CD4-positive, alpha-beta T cell (primary cell): Measurements from ENCODE around the gene ADA. TPM values are rescaled to one million over a fixed set of nuclear protein-coding genes. Genes with fewer than 3 reads are reported as not detected.
A peak's percentile ranks its signal among the peaks of the same experiment; 100 is the strongest.

Source experiments
- ATAC-seq: fragments of 200-7000 bp; cut with Tn5 transposase; one replicate; pipeline ENCODE4 v1.10.0; 2022; ENCODE audit warnings: mild to moderate bottlenecking; ENCODE audit not compliant: poor library complexity
- CTCF ChIA-PET: fragments of 350-600 bp; sonication (Branson Sonifier 250); formaldehyde crosslinking; loops from one replicate; lab custom pipeline; 2021; ENCODE audit warnings: antibody characterized with exemption, inconsistent platforms; lab: Charles Lee
- POLR2A ChIA-PET: fragments of 350-600 bp; sonication (Branson Sonifier 250); formaldehyde crosslinking; loops from one replicate; lab custom pipeline; 2021; ENCODE audit warnings: antibody characterized with exemption, inconsistent platforms; lab: Charles Lee
- DNase-seq, 14 experiments: peaks; one replicate each; pipeline ENCODE4 v3.0.0-alpha.2; 2013 to 2020; ENCODE audit warnings: mixed read lengths in 2 of 14
- H3K27ac ChIP-seq, 2 donors: one replicate each; pipeline versions ENCODE4 v1.5.1 to v1.7.0; 2013; ENCODE audit warnings: low read length in 2 of 2, low read depth in 1 of 2, mild to moderate bottlenecking in 1 of 2
- H3K27me3 ChIP-seq, 2 experiments: 1 replicate in 1 of 2; 2 replicates in 1 of 2; pipeline versions ENCODE4 v1.6.1 to v1.7.0; 2013; ENCODE audit warnings: low read length in 2 of 2, control low read depth in 1 of 2, mild to moderate bottlenecking in 1 of 2, moderate library complexity in 1 of 2; ENCODE audit not compliant: insufficient read depth in 2 of 2, control insufficient read depth in 1 of 2
- H3K36me3 ChIP-seq: one replicate; pipeline ENCODE4 v1.6.1; 2013; ENCODE audit warnings: low read length, control low read depth; ENCODE audit not compliant: insufficient read depth
- H3K4me1 ChIP-seq: one replicate; pipeline ENCODE4 v1.6.1; 2013; ENCODE audit warnings: low read length, control low read depth; ENCODE audit not compliant: insufficient read depth
- H3K4me3 ChIP-seq: one replicate; pipeline ENCODE4 v1.5.1; 2013; ENCODE audit warnings: mild to moderate bottlenecking, low read length, moderate library complexity
- H3K9me3 ChIP-seq, 2 experiments: 1 replicate in 1 of 2; 2 replicates in 1 of 2; pipeline versions ENCODE4 v1.6.1 to v1.7.0; 2013; ENCODE audit warnings: low read length in 2 of 2, mild to moderate bottlenecking in 2 of 2, control low read depth in 1 of 2, moderate library complexity in 1 of 2; ENCODE audit not compliant: control insufficient read depth in 1 of 2, insufficient read depth in 1 of 2
- H3K27ac Mint-ChIP-seq: one replicate; pipeline ENCODE4 v1.8.0; 2020; ENCODE audit warnings: mixed read lengths
- H3K27me3 Mint-ChIP-seq: one replicate; pipeline ENCODE4 v1.8.0; 2021; ENCODE audit warnings: mixed read lengths
- H3K36me3 Mint-ChIP-seq: one replicate; pipeline ENCODE4 v1.8.0; 2021; ENCODE audit warnings: low read depth, mixed read lengths
- H3K4me1 Mint-ChIP-seq: one replicate; pipeline ENCODE4 v1.8.0; 2021; ENCODE audit warnings: low read depth, mixed read lengths
- H3K4me3 Mint-ChIP-seq: one replicate; pipeline ENCODE4 v1.8.0; 2020; ENCODE audit warnings: mild to moderate bottlenecking, mixed read lengths
- H3K9me3 Mint-ChIP-seq: one replicate; pipeline ENCODE4 v1.8.0; 2020; ENCODE audit warnings: mixed read lengths
- intact Hi-C, 2 experiments: fragments of 100-400 bp; cut with DNase I in 1 of 2; cut with micrococcal nuclease in 1 of 2; formaldehyde crosslinking; loops; one replicate each; pipeline versions ENCODE4 v1.15.1 to v1.9.0; 2023 to 2025; cut with DNase I, micrococcal nuclease
- total RNA-seq, 174 experiments: library from RNA in 2 of 174; stranded (reverse) in 2 of 174; gene quantifications; one replicate each; pipeline ENCODE4 v1.2.3 and lab custom pipeline; 2021 to 2026
- TF ChIP-seq, protein P1 (sequence below): fragments of 200-600 bp; IDR thresholded peaks from one replicate; pipeline ENCODE4 v1.8.0; 2022; ENCODE audit warnings: antibody characterized with exemption, mild to moderate bottlenecking

ADA gene
- total RNA-seq, 2 experiments from 2014 or later, result 31.7 to 32.8 TPM

DNA sequence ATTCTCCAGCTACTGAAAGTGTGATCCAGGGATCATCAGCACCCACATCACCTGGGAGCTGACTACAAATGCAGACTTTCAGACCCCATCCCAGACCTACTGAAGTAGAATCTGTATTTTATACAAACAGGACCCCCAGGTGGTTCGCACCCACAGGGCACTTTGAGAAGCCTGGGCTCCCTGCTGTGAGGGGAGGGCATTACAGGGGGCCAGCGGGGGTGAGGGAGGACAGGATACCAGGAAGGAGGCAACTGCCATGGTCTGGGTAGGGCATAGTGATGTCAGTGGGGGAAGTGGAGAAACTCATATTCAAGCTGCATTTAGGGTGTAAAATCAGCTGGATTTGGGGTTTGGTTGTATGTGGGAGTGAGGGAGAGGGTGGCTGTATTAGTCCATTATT lies 2.0 kb upstream of the ADA start:
- Histone ChIP-seq H3K27ac (no peak overlapping the region), H3K27me3 (no peaks in the 10 kb centered on the region), H3K9me3 (peaks cover 0 to 4% of the 10 kb centered on the region in 2 experiments), H3K4me3 (no peak overlapping the region), H3K36me3 (no peaks in the 10 kb centered on the region), H3K4me1 (peaks cover 38% of the 10 kb centered on the region)
- ChIA-PET CTCF (interaction anchor here (5.2 kb wide), 1 partner anchor 30 kb away, joined by 24 read pairs; no protein-coding TSS in a partner anchor), POLR2A (interaction anchor here (1.1 to 5.6 kb wide), 3 partner anchors 11 to 43 kb away, joined by 3 to 26 read pairs (median 15); no protein-coding TSS in a partner anchor)
- Mint-ChIP-seq H3K27me3 (no peaks in the 10 kb centered on the region), H3K9me3 (no peaks in the 10 kb centered on the region), H3K36me3 (peaks cover 31% of the 10 kb centered on the region), H3K4me3 (peak overlapping the region; percentile 69), H3K27ac (peak overlapping the region; percentile 77), H3K4me1 (peaks cover 31% of the 10 kb centered on the region)
- ATAC-seq, result no peak
- DNase-seq, result no peak
- intact Hi-C loops, result loop anchor here (5.0 kb wide), 3 partner anchors 34 to 131 kb away; partner anchors contain the start of gene SERINC3 (in 1 of the 2)
- TF ChIP-seq, protein P1, sequence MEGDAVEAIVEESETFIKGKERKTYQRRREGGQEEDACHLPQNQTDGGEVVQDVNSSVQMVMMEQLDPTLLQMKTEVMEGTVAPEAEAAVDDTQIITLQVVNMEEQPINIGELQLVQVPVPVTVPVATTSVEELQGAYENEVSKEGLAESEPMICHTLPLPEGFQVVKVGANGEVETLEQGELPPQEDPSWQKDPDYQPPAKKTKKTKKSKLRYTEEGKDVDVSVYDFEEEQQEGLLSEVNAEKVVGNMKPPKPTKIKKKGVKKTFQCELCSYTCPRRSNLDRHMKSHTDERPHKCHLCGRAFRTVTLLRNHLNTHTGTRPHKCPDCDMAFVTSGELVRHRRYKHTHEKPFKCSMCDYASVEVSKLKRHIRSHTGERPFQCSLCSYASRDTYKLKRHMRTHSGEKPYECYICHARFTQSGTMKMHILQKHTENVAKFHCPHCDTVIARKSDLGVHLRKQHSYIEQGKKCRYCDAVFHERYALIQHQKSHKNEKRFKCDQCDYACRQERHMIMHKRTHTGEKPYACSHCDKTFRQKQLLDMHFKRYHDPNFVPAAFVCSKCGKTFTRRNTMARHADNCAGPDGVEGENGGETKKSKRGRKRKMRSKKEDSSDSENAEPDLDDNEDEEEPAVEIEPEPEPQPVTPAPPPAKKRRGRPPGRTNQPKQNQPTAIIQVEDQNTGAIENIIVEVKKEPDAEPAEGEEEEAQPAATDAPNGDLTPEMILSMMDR, result no peak

DNA sequence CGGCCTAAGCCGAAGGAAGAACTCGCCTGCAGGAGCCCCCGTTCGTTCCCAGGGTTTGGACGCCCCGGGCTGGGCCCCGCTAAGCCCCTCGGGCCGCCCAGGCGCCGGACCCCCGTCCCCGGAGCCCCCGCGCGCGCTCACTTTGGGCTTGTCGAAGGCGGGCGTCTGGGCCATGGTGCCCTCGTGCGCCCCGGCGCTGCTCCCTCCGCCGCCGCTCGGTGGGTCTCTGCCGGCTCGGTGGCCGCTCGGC lies 140 bp downstream of the ADA start:
- Histone ChIP-seq H3K27me3 (no peaks in the 10 kb centered on the region), H3K9me3 (no peaks in the 10 kb centered on the region), H3K27ac (peak overlapping the region; percentile 66 to 69), H3K4me1 (peaks cover 60% of the 10 kb centered on the region), H3K36me3 (no peaks in the 10 kb centered on the region), H3K4me3 (peak overlapping the region; percentile 93)
- POLR2A ChIA-PET, result interaction anchor here (0.9 to 5.6 kb wide), 8 partner anchors 9 to 130 kb away, joined by 3 to 27 read pairs (median 9); partner anchors contain the start of gene SERINC3
- H3K36me3 Mint-ChIP-seq, result peaks cover 19% of the 10 kb centered on the region
- no peaks in the 10 kb centered on the region for H3K27me3 Mint-ChIP-seq
- H3K4me1 Mint-ChIP-seq, result peaks cover 52% of the 10 kb centered on the region
- TF ChIP-seq, protein P1, result no peak
- no peaks in the 10 kb centered on the region for H3K9me3 Mint-ChIP-seq
- intact Hi-C loops, result loop anchor here (2.0 to 5.0 kb wide), 5 partner anchors 19 to 129 kb away; partner anchors contain the start of gene SERINC3 (in 1 of the 2)
- H3K27ac Mint-ChIP-seq, result peak overlapping the region; percentile 91
- no peak for ATAC-seq
- peak overlapping the region; percentile 90 for H3K4me3 Mint-ChIP-seq
- CTCF ChIA-PET, result interaction anchor here (1.5 to 5.2 kb wide), 2 partner anchors 9 to 32 kb away, joined by 5 to 24 read pairs; no protein-coding TSS in a partner anchor
- no peak for DNase-seq

DNA sequence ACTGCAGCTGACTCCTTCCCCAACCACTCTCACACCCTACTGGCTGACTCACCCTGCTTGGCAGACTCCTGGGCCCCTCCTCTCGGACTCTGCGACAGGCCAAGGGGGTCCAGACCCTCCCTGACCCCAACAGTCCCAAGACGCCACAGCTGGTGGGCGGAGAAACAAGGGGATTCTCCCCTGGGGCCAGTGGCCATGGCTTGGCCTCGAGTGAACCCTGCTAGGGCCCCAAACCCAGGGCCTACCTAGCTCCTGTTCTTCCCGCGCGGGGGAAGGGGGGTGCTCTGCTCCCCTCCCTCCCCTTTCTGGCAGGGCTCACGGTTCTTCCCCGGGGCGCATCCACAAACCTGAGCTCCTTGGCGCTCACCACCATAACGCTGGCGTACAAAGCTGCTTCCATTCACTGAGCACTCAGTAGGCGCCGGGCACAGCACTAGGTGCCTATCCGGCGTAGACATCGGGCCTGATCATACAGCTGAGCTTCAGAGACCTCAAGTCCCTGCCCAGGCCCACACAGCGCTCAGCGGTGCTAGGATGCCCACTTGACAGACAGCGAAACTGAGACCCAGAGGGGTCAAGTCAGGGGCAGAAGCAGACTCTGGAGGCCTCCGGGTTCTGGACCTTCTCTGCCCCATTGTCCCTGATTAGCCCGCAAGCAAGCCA lies 597 bp downstream of the ADA start:
- Histone ChIP-seq H3K4me1 (peaks cover 64% of the 10 kb centered on the region), H3K36me3 (no peaks in the 10 kb centered on the region), H3K4me3 (peak overlapping the region; percentile 93), H3K27me3 (no peaks in the 10 kb centered on the region), H3K9me3 (no peaks in the 10 kb centered on the region), H3K27ac (peak overlapping the region; percentile 66 to 69)
- Mint-ChIP-seq H3K27me3 (no peaks in the 10 kb centered on the region), H3K27ac (peak overlapping the region; percentile 91), H3K4me3 (peak overlapping the region; percentile 90), H3K9me3 (no peaks in the 10 kb centered on the region), H3K36me3 (peaks cover 19% of the 10 kb centered on the region), H3K4me1 (peaks cover 56% of the 10 kb centered on the region)
- ChIA-PET CTCF (interaction anchor here (1.5 to 5.2 kb wide), 2 partner anchors 8 to 33 kb away, joined by 5 to 24 read pairs; no protein-coding TSS in a partner anchor), POLR2A (interaction anchor here (1.0 to 5.6 kb wide), 9 partner anchors 8 to 129 kb away, joined by 3 to 27 read pairs (median 9); partner anchors contain the start of gene SERINC3)
- ATAC-seq (peak; percentile 47), DNase-seq (peak; percentile 16 to 67 (median 43))
- TF ChIP-seq, protein P1, result no peak
- intact Hi-C loops, result loop anchor here (2.0 to 5.0 kb wide), 5 partner anchors 20 to 129 kb away; partner anchors contain the start of gene SERINC3 (in 1 of the 2)
